CD14-positive monocyte (primary cell): Measurements from ENCODE around the gene ABAT. TPM values are rescaled to one million over a fixed set of nuclear protein-coding genes. Genes with fewer than 3 reads are reported as not detected.

Experiments
- DNase-seq, 3 donors: peaks; one replicate each; pipeline ENCODE4 v3.0.0-alpha.2; 2011 to 2022
- H2AFZ ChIP-seq: 2 replicates; pipeline ENCODE4 v1.6.0; 2012; ENCODE audit warnings: mild to moderate bottlenecking, low read depth, low read length, inconsistent platforms; ENCODE audit not compliant: insufficient read depth, poor library complexity, severe bottlenecking
- H3K27ac ChIP-seq, 2 donors: 1 replicate in 1 of 2; 2 replicates in 1 of 2; pipeline ENCODE4 v1.5.1; 2012 to 2013; ENCODE audit warnings: low read length in 2 of 2, control low read depth in 1 of 2, inconsistent platforms in 1 of 2, low read depth in 1 of 2, mild to moderate bottlenecking in 1 of 2
- H3K27me3 ChIP-seq, 2 donors: one replicate each; pipeline versions ENCODE4 v1.6.0 to v1.6.1; 2011 to 2013; ENCODE audit warnings: low read length in 2 of 2; ENCODE audit not compliant: control insufficient read depth in 2 of 2, insufficient read depth in 2 of 2
- H3K36me3 ChIP-seq, 2 donors: replicated peaks in 1 of 2; 1 replicate in 1 of 2; 2 replicates in 1 of 2; pipeline versions ENCODE4 v1.5.1 to v1.6.1; 2012 to 2013; ENCODE audit warnings: low read length in 2 of 2, control low read depth in 1 of 2, inconsistent platforms in 1 of 2, mild to moderate bottlenecking in 1 of 2; ENCODE audit not compliant: insufficient read depth in 2 of 2, control insufficient read depth in 1 of 2
- H3K4me1 ChIP-seq, 2 donors: 1 replicate in 1 of 2; 2 replicates in 1 of 2; pipeline versions ENCODE4 v1.5.1 to v1.6.1; 2012 to 2013; ENCODE audit warnings: low read length in 2 of 2, control low read depth in 1 of 2, inconsistent platforms in 1 of 2, mild to moderate bottlenecking in 1 of 2, moderate library complexity in 1 of 2; ENCODE audit not compliant: insufficient read depth in 2 of 2, control insufficient read depth in 1 of 2
- H3K4me2 ChIP-seq: replicated peaks from 2 replicates; pipeline ENCODE3; 2012; ENCODE audit warnings: low read length, moderate library complexity, mild to moderate bottlenecking; ENCODE audit not compliant: poor library complexity, severe bottlenecking; ENCODE audit errors: extremely low read depth
- H3K4me3 ChIP-seq, 3 experiments: fragments of 200-600 bp in 1 of 3; sonication (generic) in 1 of 3; replicated peaks in 1 of 3; 1 replicate in 2 of 3; 2 replicates in 1 of 3; pipeline ENCODE4 v1.5.1; 2011 to 2013; ENCODE audit warnings: low read length in 3 of 3, mild to moderate bottlenecking in 3 of 3, control low read depth in 2 of 3, low read depth in 2 of 3, inconsistent platforms in 1 of 3, moderate library complexity in 1 of 3
- H3K79me2 ChIP-seq: 2 replicates; pipeline ENCODE4 v1.6.0; 2012; ENCODE audit warnings: mild to moderate bottlenecking, control low read depth, inconsistent platforms, low read length, moderate library complexity; ENCODE audit not compliant: insufficient read depth
- H3K9ac ChIP-seq: 2 replicates; pipeline ENCODE4 v1.6.0; 2017; ENCODE audit warnings: low read length, mild to moderate bottlenecking; ENCODE audit not compliant: insufficient read depth, poor library complexity, severe bottlenecking
- H3K9me3 ChIP-seq, 2 donors: replicated peaks in 1 of 2; 1 replicate in 1 of 2; 2 replicates in 1 of 2; pipeline versions ENCODE4 v1.5.1 to v1.6.1; 2012 to 2013; ENCODE audit warnings: low read length in 2 of 2, control low read depth in 1 of 2; ENCODE audit not compliant: control insufficient read depth in 1 of 2, insufficient read depth in 1 of 2
- H4K20me1 ChIP-seq: 2 replicates; pipeline ENCODE4 v1.6.0; 2012; ENCODE audit warnings: mild to moderate bottlenecking, low read length, control low read depth, moderate library complexity; ENCODE audit not compliant: insufficient read depth
- H3K27ac Mint-ChIP-seq, 7 donors: one replicate each; pipeline ENCODE4 v1.8.0; 2020; ENCODE audit warnings: mild to moderate bottlenecking in 7 of 7, mixed read lengths in 7 of 7, moderate library complexity in 6 of 7, inconsistent platforms in 2 of 7
- H3K27me3 Mint-ChIP-seq, 3 donors: one replicate each; pipeline ENCODE4 v1.8.0; 2021 to 2022; ENCODE audit warnings: low read depth in 3 of 3, mild to moderate bottlenecking in 3 of 3, mixed read lengths in 3 of 3, moderate library complexity in 3 of 3, inconsistent platforms in 1 of 3
- H3K36me3 Mint-ChIP-seq, 2 donors: one replicate each; pipeline ENCODE4 v1.8.0; 2020; ENCODE audit warnings: mixed read lengths in 2 of 2, inconsistent platforms in 1 of 2, mild to moderate bottlenecking in 1 of 2
- H3K4me1 Mint-ChIP-seq: one replicate; pipeline ENCODE4 v1.8.0; 2020; ENCODE audit warnings: mild to moderate bottlenecking, mixed read lengths
- H3K4me3 Mint-ChIP-seq, 2 donors: one replicate each; pipeline ENCODE4 v1.8.0; 2020; ENCODE audit warnings: mild to moderate bottlenecking in 2 of 2, mixed read lengths in 2 of 2, moderate library complexity in 1 of 2
- H3K9me3 Mint-ChIP-seq, 7 donors: one replicate each; pipeline ENCODE4 v1.8.0; 2020 to 2022; ENCODE audit warnings: mixed read lengths in 7 of 7, mild to moderate bottlenecking in 6 of 7, moderate library complexity in 6 of 7, inconsistent platforms in 2 of 7
- WGBS: methylation state at CpG from one replicate; pipeline ENCODE4 v1.1.5; 2013; ENCODE audit warnings: missing lambda C conversion rate; ENCODE audit not compliant: insufficient coverage; 5-methylcytosine and 5-hydroxymethylcytosine counted together
- intact Hi-C, 2 donors: fragments of 100-400 bp; cut with micrococcal nuclease; formaldehyde crosslinking; loops; one replicate each; pipeline versions ENCODE4 v1.15.0 to v1.15.1; 2023
- polyA plus RNA-seq, 3 donors: library from polyadenylated mRNA; depleted of rRNA in 1 of 3; unstranded in 2 of 3; stranded (reverse) in 1 of 3; fragments of 300-500 nt in 2 of 3; fragments of >200 nt in 1 of 3; fragmentation: Illumina TruSeq in 2 of 3; gene quantifications; 1 replicate in 2 of 3; 2 replicates in 1 of 3; pipeline ENCODE4 v1.2.3, GENCODE V29; 2012 to 2021
- TF ChIP-seq, protein P1 (sequence below): fragments of 200-600 bp; IDR thresholded peaks from one replicate; pipeline ENCODE4 v1.8.0; 2022; ENCODE audit warnings: antibody characterized with exemption, mild to moderate bottlenecking

The ABAT gene
- polyA plus RNA-seq, 3 donors, result 4.9 to 11.8 (median 8.7) TPM

DNA sequence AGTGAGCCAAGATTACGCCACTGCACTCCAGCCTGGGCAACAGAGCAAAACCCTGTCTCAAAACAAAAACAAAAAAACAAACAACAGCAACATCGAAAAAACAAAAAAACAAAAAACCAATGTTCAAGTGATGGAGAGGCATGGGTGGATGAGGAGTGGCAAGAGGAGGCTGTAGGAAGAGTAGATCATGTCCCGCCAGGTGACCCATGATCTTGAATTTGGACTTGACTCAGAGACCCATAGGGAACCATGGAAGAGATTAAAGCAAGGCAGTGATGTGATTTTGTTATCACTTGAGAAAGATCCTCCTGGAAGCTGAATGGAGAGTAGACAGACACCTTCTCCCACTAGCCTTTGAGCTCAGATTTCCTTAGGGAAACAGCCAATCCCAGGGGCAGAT, 11.2 kb downstream of the ABAT start:
- no peak overlapping the region for H3K27ac ChIP-seq
- Mint-ChIP-seq H3K27me3 (peaks cover 0 to 4% (median 0%) of the 10 kb centered on the region in 3 donors), H3K9me3 (peaks cover 9 to 25% (median 15%) of the 10 kb centered on the region in 7 donors), H3K27ac (no peak overlapping the region), H3K4me1 (no peaks in the 10 kb centered on the region), H3K4me3 (no peak overlapping the region), H3K36me3 (peaks cover 19 to 41% of the 10 kb centered on the region in 2 donors)
- no peak for DNase-seq
- intact Hi-C loops, result no loop called here
- no peak overlapping the region for H2AFZ ChIP-seq
- peaks cover 4 to 13% of the 10 kb centered on the region in 2 donors for H3K36me3 ChIP-seq
- WGBS, result 86% methylated on average over 1 of the region's 3 CpGs
- H3K4me2 ChIP-seq, result no peak overlapping the region
- no peak overlapping the region for H3K4me3 ChIP-seq
- TF ChIP-seq, protein P1, sequence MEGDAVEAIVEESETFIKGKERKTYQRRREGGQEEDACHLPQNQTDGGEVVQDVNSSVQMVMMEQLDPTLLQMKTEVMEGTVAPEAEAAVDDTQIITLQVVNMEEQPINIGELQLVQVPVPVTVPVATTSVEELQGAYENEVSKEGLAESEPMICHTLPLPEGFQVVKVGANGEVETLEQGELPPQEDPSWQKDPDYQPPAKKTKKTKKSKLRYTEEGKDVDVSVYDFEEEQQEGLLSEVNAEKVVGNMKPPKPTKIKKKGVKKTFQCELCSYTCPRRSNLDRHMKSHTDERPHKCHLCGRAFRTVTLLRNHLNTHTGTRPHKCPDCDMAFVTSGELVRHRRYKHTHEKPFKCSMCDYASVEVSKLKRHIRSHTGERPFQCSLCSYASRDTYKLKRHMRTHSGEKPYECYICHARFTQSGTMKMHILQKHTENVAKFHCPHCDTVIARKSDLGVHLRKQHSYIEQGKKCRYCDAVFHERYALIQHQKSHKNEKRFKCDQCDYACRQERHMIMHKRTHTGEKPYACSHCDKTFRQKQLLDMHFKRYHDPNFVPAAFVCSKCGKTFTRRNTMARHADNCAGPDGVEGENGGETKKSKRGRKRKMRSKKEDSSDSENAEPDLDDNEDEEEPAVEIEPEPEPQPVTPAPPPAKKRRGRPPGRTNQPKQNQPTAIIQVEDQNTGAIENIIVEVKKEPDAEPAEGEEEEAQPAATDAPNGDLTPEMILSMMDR, result no peak
- no peaks in the 10 kb centered on the region for H3K79me2 ChIP-seq
- H3K9me3 ChIP-seq, result peaks cover 11 to 15% of the 10 kb centered on the region in 2 donors
- H4K20me1 ChIP-seq, result no peaks in the 10 kb centered on the region
- H3K4me1 ChIP-seq, result no peaks in the 10 kb centered on the region
- no peak overlapping the region for H3K9ac ChIP-seq
- H3K27me3 ChIP-seq, result no peaks in the 10 kb centered on the region

DNA sequence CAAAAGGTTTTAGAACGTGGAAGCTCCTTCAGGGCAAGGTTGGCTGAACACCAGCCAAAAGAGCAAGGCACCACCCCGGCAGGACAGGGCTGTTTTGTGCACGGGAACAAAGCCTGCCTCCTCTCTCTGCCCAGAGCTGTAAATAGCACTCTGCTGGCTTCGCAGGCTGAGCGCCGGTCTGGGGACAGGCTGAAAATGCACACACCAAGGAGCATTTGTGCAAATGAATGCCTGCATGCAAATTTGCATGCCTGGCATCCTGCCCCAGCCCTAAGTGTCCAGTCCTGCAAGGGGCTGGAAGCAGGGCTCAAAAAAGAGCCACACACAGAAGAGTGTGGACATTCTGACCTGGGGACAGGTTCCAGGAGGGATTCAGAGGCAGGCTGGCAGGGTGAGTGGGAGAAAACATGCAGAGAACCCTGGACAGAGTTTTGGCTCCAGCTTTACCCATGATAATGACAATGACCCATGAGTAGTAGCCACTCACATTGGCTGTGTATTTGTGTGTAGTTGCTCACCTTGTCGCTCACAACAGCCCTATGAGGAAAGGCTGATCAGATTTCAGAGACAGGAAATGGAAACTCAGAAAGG, 11.7 kb downstream of the ABAT start:
- Mint-ChIP-seq H3K27ac (no peak overlapping the region), H3K27me3 (peaks cover 0 to 4% (median 0%) of the 10 kb centered on the region in 3 donors), H3K4me1 (no peaks in the 10 kb centered on the region), H3K36me3 (peaks cover 21 to 41% of the 10 kb centered on the region in 2 donors), H3K9me3 (peaks cover 9 to 25% (median 15%) of the 10 kb centered on the region in 7 donors), H3K4me3 (no peak overlapping the region)
- TF ChIP-seq, protein P1, result no peak
- Histone ChIP-seq H3K9me3 (peaks cover 11 to 15% of the 10 kb centered on the region in 2 donors), H3K9ac (no peak overlapping the region), H3K4me1 (no peaks in the 10 kb centered on the region), H2AFZ (no peak overlapping the region), H3K27ac (no peak overlapping the region), H3K79me2 (no peaks in the 10 kb centered on the region), H3K4me3 (no peak overlapping the region), H3K4me2 (no peak overlapping the region), H3K27me3 (no peaks in the 10 kb centered on the region), H3K36me3 (peaks cover 4 to 13% of the 10 kb centered on the region in 2 donors), H4K20me1 (no peaks in the 10 kb centered on the region)
- intact Hi-C loops, result no loop called here
- 85% methylated on average over 7 of the region's 7 CpGs for WGBS
- no peak for DNase-seq
